K562 (cell line): ENCODE measurements around the gene CLIP1. TPM values are rescaled to one million over a fixed set of nuclear protein-coding genes. Genes with fewer than 3 reads are reported as not detected.

Experiments
- AFF4 ChIP-seq: sonication (generic); formaldehyde crosslinking; IDR thresholded peaks from 2 replicates; pipeline ENCODE4 v1.8.0; 2023; ENCODE audit warnings: mild to moderate bottlenecking, missing genetic modification reagents
- BACH1 ChIP-seq: fragments of 200-800 bp; sonication (Bioruptor generic); IDR thresholded peaks from 2 replicates; pipeline ENCODE4 v1.6.1; 2016; ENCODE audit warnings: missing genetic modification characterization, missing compliant biosample characterization
- GTF2F1 ChIP-seq: IDR thresholded peaks from 2 replicates; pipeline ENCODE4 v1.6.1; 2011; ENCODE audit warnings: low read depth, low read length, improper control_type of control experiment
- MIER1 ChIP-seq: fragments of 450-650 bp; IDR thresholded peaks from 2 replicates; pipeline ENCODE4 v1.6.1; 2016; ENCODE audit warnings: antibody characterized with exemption, mild to moderate bottlenecking, low read depth
- NFIX ChIP-seq: fragments of 250-450 bp; sonication (Bioruptor Pico); IDR thresholded peaks from 2 replicates; pipeline ENCODE4 v1.4.0; 2020; ENCODE audit warnings: low read depth, mild to moderate bottlenecking, moderate library complexity
- NONO ChIP-seq, 2 experiments: fragments of 200-400 bp in 1 of 2; fragments of 450-650 bp in 1 of 2; formaldehyde crosslinking in 1 of 2; IDR thresholded peaks; 2 replicates each; pipeline ENCODE4 v1.6.1; 2017; ENCODE audit warnings: low read depth in 2 of 2, mild to moderate bottlenecking in 2 of 2, moderate library complexity in 2 of 2, low read length in 1 of 2
- NR1H2 ChIP-seq: sonication (generic); formaldehyde crosslinking; IDR thresholded peaks from 2 replicates; pipeline ENCODE4 v1.4.0; 2020; ENCODE audit warnings: mild to moderate bottlenecking, missing genetic modification reagents
- PML ChIP-seq: IDR thresholded peaks from 2 replicates; pipeline ENCODE4 v1.6.1; 2012; ENCODE audit warnings: low read length, inconsistent platforms
- SP1 ChIP-seq: sonication (generic); formaldehyde crosslinking; IDR thresholded peaks from 2 replicates; pipeline ENCODE4 v1.8.1; 2022; ENCODE audit warnings: mild to moderate bottlenecking, missing genetic modification reagents
- TAF9B ChIP-seq: fragments of 450-650 bp; IDR thresholded peaks from 2 replicates; pipeline ENCODE4 v1.6.1; 2018; ENCODE audit warnings: mild to moderate bottlenecking; ENCODE audit not compliant: partially characterized antibody
- YY1 ChIP-seq, 3 experiments: IDR thresholded peaks; 2 replicates each; pipeline ENCODE4 v1.6.1; 2011; ENCODE audit warnings: low read length in 2 of 3, mild to moderate bottlenecking in 2 of 3, moderate library complexity in 2 of 3, borderline replicate concordance in 1 of 3, control low read depth in 1 of 3, low read depth in 1 of 3; ENCODE audit not compliant: insufficient read depth in 3 of 3, insufficient replicate concordance in 2 of 3, control insufficient read depth in 1 of 3, insufficient read length in 1 of 3; ENCODE audit errors: extremely low read depth in 1 of 3
- ZNF589 ChIP-seq: fragments of 200-800 bp; sonication (Bioruptor generic); IDR thresholded peaks from 2 replicates; pipeline ENCODE4 v1.6.1; 2016; ENCODE audit warnings: low read depth, missing genetic modification characterization, missing compliant biosample characterization
- polyA plus RNA-seq, 8 experiments: library from polyadenylated mRNA; depleted of rRNA in 4 of 8; stranded (reverse) in 5 of 8; unstranded in 3 of 8; fragments of >200 nt; fragmentation: Nextera tagmentation in 2 of 8; fragmentation: Illumina TruSeq in 1 of 8; extraction: Ambion mirVana in 2 of 8; extraction: Trizol in 1 of 8; gene quantifications; 2 replicates each; pipeline versions ENCODE4 v1.2.1 to v1.2.3, GENCODE V29; 2011 to 2014; ENCODE audit warnings: inconsistent platforms in 1 of 8, missing spikeins in 1 of 8
- total RNA-seq, 7 experiments: library from RNA; depleted of rRNA in 6 of 7; stranded (reverse); fragments of >200 nt in 6 of 7; fragmentation: Illumina TruSeq in 2 of 7; extraction: Trizol in 2 of 7; gene quantifications; 2 replicates each; pipeline versions ENCODE4 v1.2.1 to v1.2.3, GENCODE V29; 2011 to 2021; ENCODE audit warnings: low replicate concordance in 1 of 7
- TF ChIP-seq, protein P1 (sequence below): fragments of 250-450 bp; sonication (Bioruptor Pico); IDR thresholded peaks from 2 replicates; pipeline ENCODE4 v1.9.0; 2021; ENCODE audit warnings: mild to moderate bottlenecking, inconsistent platforms
- TF ChIP-seq, protein P2 (sequence below): sonication (generic); formaldehyde crosslinking; IDR thresholded peaks from 2 replicates; pipeline ENCODE4 v1.8.0; 2022; ENCODE audit warnings: mild to moderate bottlenecking, missing genetic modification reagents
- TF ChIP-seq, protein P3 (sequence below): fragments of 450-650 bp; formaldehyde crosslinking; IDR thresholded peaks from 2 replicates; pipeline ENCODE4 v1.4.0; 2022; ENCODE audit warnings: mild to moderate bottlenecking, moderate library complexity

CLIP1 gene
- total and polyA plus RNA-seq, 9 of the 15 experiments (the other 6 are each of a cell fraction or from before 2014, with no cell fraction given), result 5.8 to 33.9 (median 27.6) TPM

GRCh38 chr12:122225683-122226365 is 196.6 kb downstream of the CLIP1 start, which contains the start of gene DIABLO (continued):
- TF ChIP-seq AFF4 (CRISPR knock-in tag), result peak; percentile 96
- no peak for TF ChIP-seq BACH1 (tag)
- no peak for TF ChIP-seq MIER1
- 0 out of 4 replicates have a peak, but pooled peaks of 1 of the 2 experiments have one; percentile 40 for TF ChIP-seq NONO (IDR thresholded peaks at IDR 0.05; ENCODE audit: low read depth in 2 of 2, low read length in 1 of 2)
- TF ChIP-seq, protein P1, sequence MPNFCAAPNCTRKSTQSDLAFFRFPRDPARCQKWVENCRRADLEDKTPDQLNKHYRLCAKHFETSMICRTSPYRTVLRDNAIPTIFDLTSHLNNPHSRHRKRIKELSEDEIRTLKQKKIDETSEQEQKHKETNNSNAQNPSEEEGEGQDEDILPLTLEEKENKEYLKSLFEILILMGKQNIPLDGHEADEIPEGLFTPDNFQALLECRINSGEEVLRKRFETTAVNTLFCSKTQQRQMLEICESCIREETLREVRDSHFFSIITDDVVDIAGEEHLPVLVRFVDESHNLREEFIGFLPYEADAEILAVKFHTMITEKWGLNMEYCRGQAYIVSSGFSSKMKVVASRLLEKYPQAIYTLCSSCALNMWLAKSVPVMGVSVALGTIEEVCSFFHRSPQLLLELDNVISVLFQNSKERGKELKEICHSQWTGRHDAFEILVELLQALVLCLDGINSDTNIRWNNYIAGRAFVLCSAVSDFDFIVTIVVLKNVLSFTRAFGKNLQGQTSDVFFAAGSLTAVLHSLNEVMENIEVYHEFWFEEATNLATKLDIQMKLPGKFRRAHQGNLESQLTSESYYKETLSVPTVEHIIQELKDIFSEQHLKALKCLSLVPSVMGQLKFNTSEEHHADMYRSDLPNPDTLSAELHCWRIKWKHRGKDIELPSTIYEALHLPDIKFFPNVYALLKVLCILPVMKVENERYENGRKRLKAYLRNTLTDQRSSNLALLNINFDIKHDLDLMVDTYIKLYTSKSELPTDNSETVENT (CRISPR knock-in tag), result peak; percentile 86
- TF ChIP-seq, protein P2, sequence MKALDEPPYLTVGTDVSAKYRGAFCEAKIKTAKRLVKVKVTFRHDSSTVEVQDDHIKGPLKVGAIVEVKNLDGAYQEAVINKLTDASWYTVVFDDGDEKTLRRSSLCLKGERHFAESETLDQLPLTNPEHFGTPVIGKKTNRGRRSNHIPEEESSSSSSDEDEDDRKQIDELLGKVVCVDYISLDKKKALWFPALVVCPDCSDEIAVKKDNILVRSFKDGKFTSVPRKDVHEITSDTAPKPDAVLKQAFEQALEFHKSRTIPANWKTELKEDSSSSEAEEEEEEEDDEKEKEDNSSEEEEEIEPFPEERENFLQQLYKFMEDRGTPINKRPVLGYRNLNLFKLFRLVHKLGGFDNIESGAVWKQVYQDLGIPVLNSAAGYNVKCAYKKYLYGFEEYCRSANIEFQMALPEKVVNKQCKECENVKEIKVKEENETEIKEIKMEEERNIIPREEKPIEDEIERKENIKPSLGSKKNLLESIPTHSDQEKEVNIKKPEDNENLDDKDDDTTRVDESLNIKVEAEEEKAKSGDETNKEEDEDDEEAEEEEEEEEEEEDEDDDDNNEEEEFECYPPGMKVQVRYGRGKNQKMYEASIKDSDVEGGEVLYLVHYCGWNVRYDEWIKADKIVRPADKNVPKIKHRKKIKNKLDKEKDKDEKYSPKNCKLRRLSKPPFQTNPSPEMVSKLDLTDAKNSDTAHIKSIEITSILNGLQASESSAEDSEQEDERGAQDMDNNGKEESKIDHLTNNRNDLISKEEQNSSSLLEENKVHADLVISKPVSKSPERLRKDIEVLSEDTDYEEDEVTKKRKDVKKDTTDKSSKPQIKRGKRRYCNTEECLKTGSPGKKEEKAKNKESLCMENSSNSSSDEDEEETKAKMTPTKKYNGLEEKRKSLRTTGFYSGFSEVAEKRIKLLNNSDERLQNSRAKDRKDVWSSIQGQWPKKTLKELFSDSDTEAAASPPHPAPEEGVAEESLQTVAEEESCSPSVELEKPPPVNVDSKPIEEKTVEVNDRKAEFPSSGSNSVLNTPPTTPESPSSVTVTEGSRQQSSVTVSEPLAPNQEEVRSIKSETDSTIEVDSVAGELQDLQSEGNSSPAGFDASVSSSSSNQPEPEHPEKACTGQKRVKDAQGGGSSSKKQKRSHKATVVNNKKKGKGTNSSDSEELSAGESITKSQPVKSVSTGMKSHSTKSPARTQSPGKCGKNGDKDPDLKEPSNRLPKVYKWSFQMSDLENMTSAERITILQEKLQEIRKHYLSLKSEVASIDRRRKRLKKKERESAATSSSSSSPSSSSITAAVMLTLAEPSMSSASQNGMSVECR (CRISPR knock-in tag), result peak; percentile 54
- no peak for TF ChIP-seq NFIX (CRISPR knock-in tag)
- TF ChIP-seq ZNF589, result no peak
- peak; percentile 16; the same call in 1 of the 2 replicates for TF ChIP-seq NR1H2 (CRISPR knock-in tag)
- TF ChIP-seq TAF9B, result peak; percentile 92
- no peak for TF ChIP-seq GTF2F1
- peak; percentile 96 for TF ChIP-seq SP1
- TF ChIP-seq, protein P3, sequence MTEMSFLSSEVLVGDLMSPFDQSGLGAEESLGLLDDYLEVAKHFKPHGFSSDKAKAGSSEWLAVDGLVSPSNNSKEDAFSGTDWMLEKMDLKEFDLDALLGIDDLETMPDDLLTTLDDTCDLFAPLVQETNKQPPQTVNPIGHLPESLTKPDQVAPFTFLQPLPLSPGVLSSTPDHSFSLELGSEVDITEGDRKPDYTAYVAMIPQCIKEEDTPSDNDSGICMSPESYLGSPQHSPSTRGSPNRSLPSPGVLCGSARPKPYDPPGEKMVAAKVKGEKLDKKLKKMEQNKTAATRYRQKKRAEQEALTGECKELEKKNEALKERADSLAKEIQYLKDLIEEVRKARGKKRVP, result no peak
- TF ChIP-seq YY1 (IDR thresholded peaks at IDR 0.05; ENCODE audit: borderline replicate concordance in 1 of 3, control insufficient read depth in 1 of 3, extremely low read depth in 1 of 3, insufficient read depth in 3 of 3, insufficient read length in 1 of 3, insufficient replicate concordance in 2 of 3, low read depth in 1 of 3, low read length in 2 of 3), result peak; percentile 82 to 98 (median 97)
- peak; percentile 79 for TF ChIP-seq PML
